DND-41 (cell line): ENCODE results near the gene CTBP2.

Experiments
- EZH2 ChIP-seq: IDR thresholded peaks from 3 replicates; pipeline ENCODE4 v1.6.1; 2012; ENCODE audit warnings: borderline replicate concordance, low read depth, mild to moderate bottlenecking, moderate library complexity, low read length, inconsistent platforms; ENCODE audit not compliant: severe bottlenecking
- TF ChIP-seq, protein P1 (sequence below): IDR thresholded peaks from 2 replicates; pipeline ENCODE4 v1.5.1; 2012; ENCODE audit warnings: borderline replicate concordance, low read length, moderate library complexity, mild to moderate bottlenecking; ENCODE audit not compliant: poor library complexity, severe bottlenecking; ENCODE audit errors: extremely low read depth

DNA sequence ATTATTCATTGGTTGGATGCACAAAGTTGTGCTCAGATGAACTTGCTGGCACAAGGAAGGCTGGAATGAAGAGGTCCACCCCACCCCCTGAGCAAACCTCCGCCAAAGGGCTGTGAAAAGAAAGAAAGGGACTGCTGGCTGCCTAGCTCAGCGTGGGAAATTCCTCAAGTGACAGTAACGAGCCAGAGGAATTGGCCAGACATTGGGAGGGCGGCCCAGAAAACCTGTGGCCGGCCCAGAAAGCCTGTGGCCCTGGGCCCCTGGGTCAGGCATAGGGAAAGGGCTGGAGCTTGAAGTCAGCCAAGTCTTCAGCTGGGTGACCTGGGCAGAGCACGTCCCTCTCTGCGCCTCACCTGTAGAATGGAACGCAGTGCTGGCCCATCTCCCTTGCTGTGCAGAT lies 30.6 kb upstream of the CTBP2 start:
- TF ChIP-seq, protein P1, sequence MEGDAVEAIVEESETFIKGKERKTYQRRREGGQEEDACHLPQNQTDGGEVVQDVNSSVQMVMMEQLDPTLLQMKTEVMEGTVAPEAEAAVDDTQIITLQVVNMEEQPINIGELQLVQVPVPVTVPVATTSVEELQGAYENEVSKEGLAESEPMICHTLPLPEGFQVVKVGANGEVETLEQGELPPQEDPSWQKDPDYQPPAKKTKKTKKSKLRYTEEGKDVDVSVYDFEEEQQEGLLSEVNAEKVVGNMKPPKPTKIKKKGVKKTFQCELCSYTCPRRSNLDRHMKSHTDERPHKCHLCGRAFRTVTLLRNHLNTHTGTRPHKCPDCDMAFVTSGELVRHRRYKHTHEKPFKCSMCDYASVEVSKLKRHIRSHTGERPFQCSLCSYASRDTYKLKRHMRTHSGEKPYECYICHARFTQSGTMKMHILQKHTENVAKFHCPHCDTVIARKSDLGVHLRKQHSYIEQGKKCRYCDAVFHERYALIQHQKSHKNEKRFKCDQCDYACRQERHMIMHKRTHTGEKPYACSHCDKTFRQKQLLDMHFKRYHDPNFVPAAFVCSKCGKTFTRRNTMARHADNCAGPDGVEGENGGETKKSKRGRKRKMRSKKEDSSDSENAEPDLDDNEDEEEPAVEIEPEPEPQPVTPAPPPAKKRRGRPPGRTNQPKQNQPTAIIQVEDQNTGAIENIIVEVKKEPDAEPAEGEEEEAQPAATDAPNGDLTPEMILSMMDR = no peak
- no peak for TF ChIP-seq EZH2
